SK-N-SH (cell line): Measurements from ENCODE around the gene SLC6A20. TPM values are rescaled to one million over a fixed set of nuclear protein-coding genes. Genes with fewer than 3 reads are reported as not detected.

ENCODE experiments used
- CTCF ChIA-PET: fragments of 300-600, 350-600 bp; formaldehyde crosslinking; extraction: SDS; loops from one replicate; lab custom pipeline; 2021; lab: Yijun Ruan, JAX
- POLR2A ChIA-PET: fragments of 350-600 bp; sonication (Branson Sonifier 250); formaldehyde crosslinking; extraction: SDS; loops from one replicate; lab custom pipeline; 2020; ENCODE audit warnings: antibody characterized with exemption, inconsistent platforms; lab: Yijun Ruan, JAX
- DNase-seq: peaks from one replicate; pipeline ENCODE4 v3.0.0; 2012
- H2AFZ ChIP-seq: fragments of 200-600 bp; sonication (generic); 2 replicates; pipeline ENCODE4 v1.8.1; 2016; ENCODE audit warnings: antibody characterized with exemption, mild to moderate bottlenecking, low read depth
- H3F3A ChIP-seq: fragments of 200-600 bp; sonication (generic); replicated peaks from 2 replicates; pipeline ENCODE3; 2016; ENCODE audit warnings: antibody characterized with exemption, mild to moderate bottlenecking; ENCODE audit not compliant: insufficient read depth
- H3K27ac ChIP-seq, 2 experiments: fragments of 200-500 bp in 1 of 2; fragments of 200-600 bp in 1 of 2; sonication (Bioruptor generic) in 1 of 2; sonication (generic), shearing (Covaris generic) in 1 of 2; 2 replicates each; pipeline versions ENCODE4 v1.5.1 to v1.6.1; 2014 to 2016; ENCODE audit warnings: low read depth in 2 of 2, inconsistent platforms in 1 of 2, low read length in 1 of 2, mild to moderate bottlenecking in 1 of 2, mixed read lengths in 1 of 2
- H3K27me3 ChIP-seq: fragments of 200-600 bp; sonication (generic), shearing (Covaris generic); 2 replicates; pipeline ENCODE4 v1.6.1; 2016; ENCODE audit warnings: mixed run types; ENCODE audit not compliant: insufficient read depth
- H3K36me3 ChIP-seq, 2 experiments: fragments of 200-500 bp in 1 of 2; fragments of 200-600 bp in 1 of 2; sonication (Bioruptor generic) in 1 of 2; sonication (generic) in 1 of 2; replicated peaks in 1 of 2; 2 replicates each; pipeline versions ENCODE3 to v1.5.1; 2014 to 2016; ENCODE audit warnings: low read length in 1 of 2, mild to moderate bottlenecking in 1 of 2; ENCODE audit not compliant: insufficient read depth in 2 of 2, control insufficient read depth in 1 of 2
- H3K4me1 ChIP-seq, 2 experiments: fragments of 200-500 bp in 1 of 2; fragments of 200-600 bp in 1 of 2; sonication (Bioruptor generic) in 1 of 2; sonication (generic), shearing (Covaris generic) in 1 of 2; 2 replicates each; pipeline versions ENCODE4 v1.5.1 to v1.6.1; 2014 to 2016; ENCODE audit warnings: low read depth in 1 of 2, low read length in 1 of 2, mixed run types in 1 of 2; ENCODE audit not compliant: insufficient read depth in 2 of 2, control insufficient read depth in 1 of 2
- H3K4me2 ChIP-seq: fragments of 200-600 bp; sonication (generic), shearing (Covaris generic); 2 replicates; pipeline ENCODE4 v1.6.1; 2017; ENCODE audit warnings: mixed run types
- H3K4me3 ChIP-seq, 2 experiments: fragments of 200-500 bp in 1 of 2; fragments of 200-600 bp in 1 of 2; sonication (Bioruptor generic) in 1 of 2; sonication (generic), shearing (Covaris generic) in 1 of 2; 2 replicates each; pipeline versions ENCODE4 v1.5.1 to v1.8.1; 2014 to 2016; ENCODE audit warnings: low read depth in 2 of 2, inconsistent platforms in 1 of 2, low read length in 1 of 2, mild to moderate bottlenecking in 1 of 2, mixed read lengths in 1 of 2, moderate library complexity in 1 of 2
- H3K79me2 ChIP-seq: fragments of 200-600 bp; sonication (generic); 2 replicates; pipeline ENCODE4 v1.8.1; 2017; ENCODE audit warnings: mild to moderate bottlenecking; ENCODE audit not compliant: insufficient read depth
- H3K9ac ChIP-seq: fragments of 200-600 bp; sonication (generic); 2 replicates; pipeline ENCODE4 v1.6.1; 2017; ENCODE audit warnings: mixed run types
- H3K9me2 ChIP-seq: fragments of 200-600 bp; sonication (generic); 2 replicates; pipeline ENCODE4 v1.6.1; 2017; ENCODE audit warnings: mixed run types
- H3K9me3 ChIP-seq: fragments of 200-600 bp; sonication (generic); 2 replicates; pipeline ENCODE4 v1.6.1; 2017; ENCODE audit warnings: mixed run types, mild to moderate bottlenecking, moderate library complexity
- H4K20me1 ChIP-seq: fragments of 200-600 bp; sonication (generic); 2 replicates; pipeline ENCODE4 v1.6.1; 2017; ENCODE audit warnings: mild to moderate bottlenecking, mixed run types; ENCODE audit not compliant: insufficient read depth
- ELF1 ChIP-seq: IDR thresholded peaks from 2 replicates; pipeline ENCODE4 v1.4.0; 2012
- FOSL2 ChIP-seq: IDR thresholded peaks from 2 replicates; pipeline ENCODE4 v1.4.0; 2012; ENCODE audit warnings: low read depth, mild to moderate bottlenecking, moderate library complexity, borderline replicate concordance
- FOXM1 ChIP-seq: IDR thresholded peaks from 2 replicates; pipeline ENCODE4 v1.4.0; 2012; ENCODE audit warnings: low read depth, mild to moderate bottlenecking
- MAX ChIP-seq: IDR thresholded peaks from 2 replicates; pipeline ENCODE4 v1.4.0; 2012; ENCODE audit warnings: low read depth
- MXI1 ChIP-seq: IDR thresholded peaks from 2 replicates; pipeline ENCODE4 v1.6.1; 2012; ENCODE audit warnings: mild to moderate bottlenecking, low read depth, low read length, improper control_type of control experiment
- NRF1 ChIP-seq: IDR thresholded peaks from 2 replicates; pipeline ENCODE4 v1.6.1; 2012; ENCODE audit warnings: low read depth, mild to moderate bottlenecking, low read length
- PBX3 ChIP-seq: IDR thresholded peaks from 2 replicates; pipeline ENCODE4; 2012
- POLR2AphosphoS5 ChIP-seq: IDR thresholded peaks from 2 replicates; pipeline ENCODE4 v1.6.1; 2012; ENCODE audit warnings: low read depth, low read length
- RCOR1 ChIP-seq: fragments of 150-350 bp; IDR thresholded peaks from 2 replicates; pipeline ENCODE4 v1.6.1; 2017; ENCODE audit warnings: antibody characterized with exemption, low read length
- REST ChIP-seq: IDR thresholded peaks from 2 replicates; pipeline ENCODE4 v1.6.1; 2012; ENCODE audit warnings: mild to moderate bottlenecking, low read depth, low read length, moderate library complexity
- RFX5 ChIP-seq: IDR thresholded peaks from 2 replicates; pipeline ENCODE4 v1.6.1; 2012; ENCODE audit warnings: mild to moderate bottlenecking, improper control_type of control experiment, low read length
- TCF12 ChIP-seq: IDR thresholded peaks from 2 replicates; pipeline ENCODE4 v1.4.0; 2012
- USF2 ChIP-seq: fragments of 150-350 bp; IDR thresholded peaks from 2 replicates; pipeline ENCODE4 v1.6.1; 2017; ENCODE audit warnings: antibody characterized with exemption, low read length, low read depth, borderline replicate concordance
- WGBS: methylation state at CpG from one replicate; pipeline ENCODE4 v1.1.6; 2017; ENCODE audit warnings: low lambda C conversion rate; 5-methylcytosine and 5-hydroxymethylcytosine counted together
- polyA plus RNA-seq, 3 experiments: library from polyadenylated mRNA; depleted of rRNA; stranded (reverse); fragments of >200 nt; gene quantifications; 2 replicates each; pipeline ENCODE4 v1.2.3, GENCODE V29; 2012

SLC6A20 gene
- polyA plus RNA-seq, 1 of the 3 experiments (the other 2 are of a cell fraction) = not detected

- TF ChIP-seq USF2 (no peak), FOSL2 (no peak), ELF1 (no peak), NRF1 (no peak), RCOR1 (no peak)
Observed at GRCh38 chr3:45765266-45765851, 31.0 kb downstream of the SLC6A20 start (continued).

- Histone ChIP-seq H3K4me3 (no peak overlapping the region), H3K79me2 (no peaks in the 10 kb centered on the region), H3K27me3 (no peaks in the 10 kb centered on the region; the same call in 1 of the 2 replicates), H4K20me1 (no peaks in the 10 kb centered on the region), H2AFZ (no peak overlapping the region), H3K27ac (no peak overlapping the region), H3K9me3 (no peaks in the 10 kb centered on the region), H3K4me1 (no peaks in the 10 kb centered on the region; a peak in 1 of 4 replicates), H3K9ac (no peak overlapping the region), H3K4me2 (no peak overlapping the region), H3K36me3 (no peaks in the 10 kb centered on the region), H3F3A (no peaks in the 10 kb centered on the region), H3K9me2 (no peaks in the 10 kb centered on the region)
- DNase-seq = no peak
- TF ChIP-seq NRF1 = no peak
- TF ChIP-seq FOXM1 = no peak
- TF ChIP-seq REST = no peak
- WGBS = 93% methylated on average over 4 of the region's 5 CpGs
- POLR2A ChIA-PET = interaction anchor here (0.9 kb wide), 1 partner anchor 10 kb away, joined by 3 read pairs; no protein-coding TSS in a partner anchor
- CTCF ChIA-PET = interaction anchor here (1.2 to 6.5 kb wide), 11 partner anchors 7 to 316 kb away, joined by 3 to 142 read pairs (median 20); no protein-coding TSS in a partner anchor
Observed at GRCh38 chr3:45763303-45763675, 33.0 kb downstream of the SLC6A20 start.

- H4K20me1 ChIP-seq = no peaks in the 10 kb centered on the region
- H3K79me2 ChIP-seq = no peaks in the 10 kb centered on the region
- no peaks in the 10 kb centered on the region for H3F3A ChIP-seq
- H3K9me3 ChIP-seq = no peaks in the 10 kb centered on the region
- WGBS = 83% methylated on average over 8 of the region's 19 CpGs
- no peak overlapping the region for H2AFZ ChIP-seq
- no peak overlapping the region for H3K27ac ChIP-seq
- H3K4me1 ChIP-seq = no peaks in the 10 kb centered on the region; a peak in 1 of 4 replicates
- no peaks in the 10 kb centered on the region; the same call in 1 of the 2 replicates for H3K27me3 ChIP-seq
- no peak overlapping the region for H3K9ac ChIP-seq
- CTCF ChIA-PET = interaction anchor here (0.8 to 6.5 kb wide), 20 partner anchors 8 to 318 kb away, joined by 3 to 142 read pairs (median 10); no protein-coding TSS in a partner anchor
- DNase-seq = no peak
- H3K9me2 ChIP-seq = no peaks in the 10 kb centered on the region
- no peak for TF ChIP-seq FOXM1
- no peak for TF ChIP-seq POLR2AphosphoS5
- TF ChIP-seq MXI1 = no peak
- no peak for TF ChIP-seq PBX3
- TF ChIP-seq TCF12 = no peak
- TF ChIP-seq MAX = no peak
- no peak for TF ChIP-seq RFX5
- TF ChIP-seq FOSL2 = no peak
- no peak for TF ChIP-seq RCOR1
- no peak for TF ChIP-seq ELF1
- no peaks in the 10 kb centered on the region for H3K36me3 ChIP-seq
- no peak overlapping the region for H3K4me3 ChIP-seq
- POLR2A ChIA-PET = interaction anchor here (0.9 kb wide), 1 partner anchor 10 kb away, joined by 3 read pairs; no protein-coding TSS in a partner anchor
- no peak overlapping the region for H3K4me2 ChIP-seq
Observed at GRCh38 chr3:45762647-45763302, 33.6 kb downstream of the SLC6A20 start.
